Activated naive CD8-positive, alpha-beta T cell treated with anti-CD3 and anti-CD28 coated beads, Interleukin-2, amount 50 U/mL, for 24 hours (primary cell): ENCODE data around the gene LRRC72.

Source experiments
- ATAC-seq: fragments of 150-1000 bp; cut with Tn5 transposase; one replicate; pipeline ENCODE4 v1.10.0; 2021
- DNase-seq: peaks from one replicate; pipeline ENCODE4 v3.0.0; 2021
- H3K27ac Mint-ChIP-seq: one replicate; pipeline ENCODE4 v1.8.0; 2021; ENCODE audit warnings: mild to moderate bottlenecking, mixed read lengths
- H3K27me3 Mint-ChIP-seq: one replicate; pipeline ENCODE4 v1.8.0; 2021; ENCODE audit warnings: mixed read lengths
- H3K36me3 Mint-ChIP-seq: one replicate; pipeline ENCODE4 v1.8.0; 2021; ENCODE audit warnings: low read depth, mixed read lengths
- H3K4me1 Mint-ChIP-seq: one replicate; pipeline ENCODE4 v1.8.0; 2021; ENCODE audit warnings: mixed read lengths
- H3K4me3 Mint-ChIP-seq: one replicate; pipeline ENCODE4 v1.8.0; 2021; ENCODE audit warnings: mild to moderate bottlenecking, moderate library complexity, mixed read lengths
- H3K9me3 Mint-ChIP-seq: one replicate; pipeline ENCODE4 v1.8.0; 2021; ENCODE audit warnings: mixed read lengths

LRRC72 gene

DNA sequence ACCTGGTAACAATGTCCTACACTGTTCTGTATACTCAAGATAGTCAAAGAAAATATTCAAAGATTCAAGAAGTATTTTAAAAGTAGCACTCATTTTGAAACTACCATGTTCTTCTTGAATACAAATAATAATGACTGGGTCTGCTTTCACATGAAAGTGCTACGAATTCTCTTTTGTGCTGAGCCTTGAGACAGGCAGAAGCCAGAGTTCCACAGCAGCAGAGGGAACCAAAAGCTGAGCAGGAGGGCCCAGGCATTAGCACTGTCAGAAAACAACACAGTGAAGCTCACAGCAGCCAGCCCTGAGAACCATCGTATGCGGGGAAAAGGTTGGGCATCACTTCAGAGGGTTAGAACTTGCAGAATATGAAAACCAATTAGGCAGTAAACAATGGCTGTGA, 80.1 kb downstream of the LRRC72 start:
- Mint-ChIP-seq H3K4me3 (no peak overlapping the region), H3K36me3 (peaks cover 19% of the 10 kb centered on the region), H3K27ac (no peak overlapping the region), H3K4me1 (peaks cover 3% of the 10 kb centered on the region), H3K27me3 (no peaks in the 10 kb centered on the region), H3K9me3 (no peaks in the 10 kb centered on the region)
- DNase-seq, result no peak
- no peak for ATAC-seq

DNA sequence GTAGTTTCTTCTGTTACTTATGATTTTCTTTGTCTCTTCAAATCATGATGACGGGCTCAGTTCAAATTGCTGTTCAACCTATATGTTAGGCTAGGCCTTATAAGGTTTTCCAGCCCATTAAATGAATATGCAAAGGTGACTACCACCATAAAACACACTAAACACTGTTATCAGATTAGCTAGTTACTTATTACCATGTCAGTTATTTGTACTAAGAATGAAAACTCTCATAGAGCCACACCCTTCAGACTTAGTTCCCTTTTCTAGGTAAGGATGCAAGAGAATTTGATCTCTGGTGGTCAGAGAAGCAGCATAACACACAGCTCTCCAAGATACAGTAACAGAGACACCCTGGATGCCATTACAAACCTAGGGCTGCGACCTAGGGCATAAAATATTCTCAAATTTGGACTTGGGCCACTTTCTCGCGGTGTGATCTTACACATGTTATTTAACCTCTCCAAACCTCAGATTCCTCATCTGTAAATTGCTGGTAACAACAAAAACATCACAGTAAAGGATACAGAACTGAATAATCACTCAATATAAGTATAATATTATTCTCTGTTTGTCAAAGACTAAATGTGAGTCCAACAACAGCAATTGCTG, 83.3 kb downstream of the LRRC72 start:
- peaks cover 12% of the 10 kb centered on the region for H3K36me3 Mint-ChIP-seq
- ATAC-seq (no peak), DNase-seq (no peak)
- H3K27ac Mint-ChIP-seq, result no peak overlapping the region
- H3K4me3 Mint-ChIP-seq, result no peak overlapping the region
- H3K27me3 Mint-ChIP-seq, result no peaks in the 10 kb centered on the region
- H3K4me1 Mint-ChIP-seq, result peaks cover 7% of the 10 kb centered on the region
- no peaks in the 10 kb centered on the region for H3K9me3 Mint-ChIP-seq

DNA sequence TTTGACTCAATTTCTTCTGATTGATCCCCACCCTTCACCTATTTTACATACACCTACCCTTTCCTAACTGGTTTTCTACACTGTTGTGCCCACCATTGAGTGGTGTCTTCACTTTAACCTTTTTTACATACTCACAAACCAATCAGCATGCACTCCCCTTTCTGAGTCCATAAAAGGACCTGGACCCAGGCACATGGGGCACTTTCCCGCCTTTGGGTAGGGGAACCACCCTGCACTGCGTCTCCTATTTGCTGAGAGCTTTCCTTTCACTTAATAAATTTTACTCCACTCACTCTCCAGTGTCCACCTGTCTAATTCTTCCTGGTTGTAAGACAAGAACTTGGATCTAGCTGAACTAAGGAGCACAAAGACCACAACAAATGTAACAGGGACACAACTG, 85.1 kb downstream of the LRRC72 start:
- Mint-ChIP-seq H3K27me3 (no peaks in the 10 kb centered on the region), H3K36me3 (peaks cover 14% of the 10 kb centered on the region), H3K9me3 (no peaks in the 10 kb centered on the region), H3K4me3 (no peak overlapping the region), H3K27ac (no peak overlapping the region), H3K4me1 (peaks cover 7% of the 10 kb centered on the region)
- ATAC-seq, result no peak
- DNase-seq, result no peak

DNA sequence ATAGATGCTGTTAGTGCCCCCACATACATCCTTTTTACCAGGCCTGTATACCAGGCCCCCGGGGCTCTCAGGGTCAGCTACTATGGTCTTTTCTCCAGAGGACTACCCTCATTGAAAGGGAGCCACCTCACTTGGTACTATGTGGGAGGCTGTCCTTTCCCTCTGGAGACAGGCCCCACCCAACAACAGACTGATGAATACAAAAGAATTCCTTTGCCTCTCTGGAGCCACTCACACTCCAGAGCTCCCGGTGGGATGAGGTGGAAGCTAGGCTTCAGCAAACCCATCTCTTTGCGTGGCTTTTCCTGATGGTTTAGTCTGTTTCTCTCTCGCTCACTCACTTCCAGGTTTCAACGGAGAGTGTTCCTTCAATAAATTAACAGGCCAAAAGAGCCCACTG, 88.6 kb downstream of the LRRC72 start:
- no peaks in the 10 kb centered on the region for H3K27me3 Mint-ChIP-seq
- no peak for DNase-seq
- no peak overlapping the region for H3K4me3 Mint-ChIP-seq
- peaks cover 11% of the 10 kb centered on the region for H3K36me3 Mint-ChIP-seq
- no peak overlapping the region for H3K27ac Mint-ChIP-seq
- no peaks in the 10 kb centered on the region for H3K9me3 Mint-ChIP-seq
- no peak for ATAC-seq
- H3K4me1 Mint-ChIP-seq, result peaks cover 16% of the 10 kb centered on the region

DNA sequence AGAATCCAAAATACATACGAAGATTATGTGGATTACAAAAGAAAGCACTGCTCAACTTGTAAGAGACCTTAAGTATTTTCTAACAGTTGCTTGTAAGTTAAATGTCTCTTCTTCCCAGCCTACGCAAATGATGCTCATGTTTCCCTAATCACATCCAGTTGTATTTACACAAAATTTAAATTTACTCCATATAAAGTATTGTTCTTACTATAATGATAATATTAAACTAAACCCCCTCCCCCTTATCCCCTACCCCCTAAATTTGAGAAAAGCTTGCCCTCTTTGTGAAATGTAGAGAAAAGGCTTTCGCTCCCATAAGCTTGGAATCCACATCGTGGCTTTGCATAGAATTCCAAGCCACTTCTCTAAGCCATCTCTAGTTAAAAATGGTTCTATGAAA, 89.5 kb downstream of the LRRC72 start:
- Mint-ChIP-seq H3K4me3 (no peak overlapping the region), H3K27me3 (no peaks in the 10 kb centered on the region), H3K27ac (no peak overlapping the region), H3K36me3 (peaks cover 12% of the 10 kb centered on the region), H3K9me3 (no peaks in the 10 kb centered on the region), H3K4me1 (peaks cover 24% of the 10 kb centered on the region)
- no peak for ATAC-seq
- no peak for DNase-seq

DNA sequence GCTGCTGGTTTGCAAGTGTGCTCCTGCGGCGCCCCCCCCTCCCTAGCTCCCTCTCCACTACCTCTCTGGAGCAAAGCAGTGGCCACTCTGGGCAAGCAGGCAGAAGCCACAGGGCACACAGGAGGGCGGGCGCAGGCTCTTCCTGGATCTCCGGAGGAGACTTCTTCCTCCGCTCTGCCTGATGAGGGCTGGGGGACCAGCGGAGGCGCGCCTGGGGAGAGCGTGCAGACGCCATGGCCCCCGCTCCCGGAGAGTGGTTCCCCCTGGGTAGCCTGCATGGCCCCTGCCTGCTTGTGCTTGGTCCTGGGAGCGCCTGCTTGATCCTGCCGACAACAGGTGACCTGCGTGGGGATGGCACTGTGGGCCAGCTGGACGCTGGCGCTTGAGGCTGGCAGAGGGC, 89.9 kb downstream of the LRRC72 start:
- H3K4me3 Mint-ChIP-seq, result no peak overlapping the region
- no peaks in the 10 kb centered on the region for H3K9me3 Mint-ChIP-seq
- peaks cover 27% of the 10 kb centered on the region for H3K4me1 Mint-ChIP-seq
- no peaks in the 10 kb centered on the region for H3K27me3 Mint-ChIP-seq
- peaks cover 16% of the 10 kb centered on the region for H3K36me3 Mint-ChIP-seq
- no peak for DNase-seq
- no peak for ATAC-seq
- no peak overlapping the region for H3K27ac Mint-ChIP-seq

DNA sequence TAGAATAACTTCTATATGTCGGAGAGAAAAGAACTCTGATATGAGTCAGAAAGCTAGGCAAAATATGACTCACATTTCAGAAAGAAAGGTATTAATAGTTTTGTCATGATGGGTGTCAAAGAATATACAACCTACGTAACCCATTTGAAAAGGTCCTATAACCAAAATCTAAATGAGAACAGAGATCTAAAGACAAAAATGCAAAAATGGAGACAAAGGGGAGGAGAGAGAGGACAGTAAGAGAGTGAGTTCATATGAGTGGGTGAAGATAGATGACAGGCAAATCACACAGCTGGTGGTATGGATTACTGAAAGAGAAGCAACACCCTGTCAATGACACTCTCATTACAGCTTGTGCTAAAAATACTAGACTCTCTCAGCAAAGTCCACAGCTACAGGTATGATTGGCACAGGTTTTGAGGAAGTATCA, 93.4 kb downstream of the LRRC72 start:
- Mint-ChIP-seq H3K9me3 (no peaks in the 10 kb centered on the region), H3K36me3 (peaks cover 32% of the 10 kb centered on the region), H3K27me3 (no peaks in the 10 kb centered on the region), H3K4me3 (peak overlapping the region; percentile 52), H3K4me1 (peaks cover 27% of the 10 kb centered on the region), H3K27ac (peak overlapping the region; percentile 84)
- DNase-seq, result no peak
- peak; percentile 99 for ATAC-seq

DNA sequence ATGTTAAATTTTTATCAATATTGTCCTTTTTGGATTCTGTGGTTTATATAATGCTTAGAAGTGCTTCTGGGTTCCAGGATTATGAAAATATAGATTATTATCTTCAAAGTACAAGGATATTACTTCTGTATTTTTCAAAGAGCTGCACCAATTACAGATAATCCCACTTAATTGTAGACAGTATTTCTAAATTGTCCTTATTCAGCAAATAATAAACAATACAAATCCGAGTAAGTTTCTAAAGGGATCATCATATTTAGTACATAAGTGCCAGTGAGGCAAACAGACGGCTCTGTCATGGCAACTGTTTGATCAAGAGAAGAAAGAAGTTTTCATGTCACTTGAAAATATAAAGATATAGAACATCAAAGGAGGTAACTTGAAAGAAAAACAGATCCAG, 99.8 kb downstream of the LRRC72 start:
- no peak for ATAC-seq
- Mint-ChIP-seq H3K4me3 (no peak overlapping the region), H3K27me3 (no peaks in the 10 kb centered on the region), H3K4me1 (peaks cover 12% of the 10 kb centered on the region), H3K27ac (no peak overlapping the region), H3K9me3 (no peaks in the 10 kb centered on the region), H3K36me3 (peaks cover 22% of the 10 kb centered on the region)
- DNase-seq, result no peak

DNA sequence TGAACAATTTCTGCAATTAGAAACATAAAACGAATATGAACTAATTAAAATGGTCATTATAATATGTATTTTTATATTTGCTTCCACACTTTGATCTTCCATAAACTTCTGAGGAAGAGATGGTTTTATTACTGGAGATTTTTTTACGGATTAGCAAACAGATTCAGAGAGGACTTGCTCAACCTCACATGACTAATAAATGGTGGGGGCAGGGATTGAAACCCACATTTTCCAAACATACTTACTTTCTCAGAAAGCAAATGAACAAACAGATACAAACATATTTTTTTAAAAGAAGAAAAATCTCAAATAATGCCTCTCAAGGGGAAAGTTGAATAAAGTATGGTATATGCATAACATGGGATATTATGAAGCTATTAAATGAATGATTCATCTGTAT, 100.6 kb downstream of the LRRC72 start:
- no peak for ATAC-seq
- H3K27ac Mint-ChIP-seq, result no peak overlapping the region
- peaks cover 24% of the 10 kb centered on the region for H3K36me3 Mint-ChIP-seq

DNA sequence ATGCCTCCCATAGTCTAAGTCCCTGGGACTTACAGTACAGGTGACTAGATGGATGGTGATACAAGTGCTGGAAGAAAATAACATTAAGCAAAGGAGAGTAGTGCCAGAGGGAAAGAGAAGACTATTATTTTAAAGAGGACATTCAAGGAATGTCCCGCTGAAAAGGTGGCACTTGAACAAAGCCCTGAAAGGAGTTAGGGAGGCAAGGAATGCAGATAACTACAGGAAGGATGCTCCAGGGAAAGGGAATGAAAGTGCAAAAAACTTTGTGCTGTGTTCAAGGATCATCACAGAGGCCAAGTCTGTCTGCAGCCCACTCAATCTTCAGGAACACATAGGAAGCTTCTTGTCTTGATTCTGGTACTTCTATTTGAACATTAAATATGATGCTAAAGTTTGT, 104.0 kb downstream of the LRRC72 start:
- no peaks in the 10 kb centered on the region for H3K27me3 Mint-ChIP-seq
- peaks cover 5% of the 10 kb centered on the region for H3K4me1 Mint-ChIP-seq
- H3K36me3 Mint-ChIP-seq, result peaks cover 15% of the 10 kb centered on the region
- ATAC-seq (no peak), DNase-seq (no peak)
- H3K9me3 Mint-ChIP-seq, result no peaks in the 10 kb centered on the region
- H3K4me3 Mint-ChIP-seq, result no peak overlapping the region
- H3K27ac Mint-ChIP-seq, result no peak overlapping the region

More for the DNA sequence above, 100.6 kb downstream of the LRRC72 start:
- no peak overlapping the region for H3K4me3 Mint-ChIP-seq
- no peaks in the 10 kb centered on the region for H3K27me3 Mint-ChIP-seq
- no peaks in the 10 kb centered on the region for H3K9me3 Mint-ChIP-seq
- peaks cover 11% of the 10 kb centered on the region for H3K4me1 Mint-ChIP-seq
- DNase-seq, result no peak
